Karpas-422 (cell line): ENCODE measurements around the gene HYAL3. TPM values are rescaled to one million over a fixed set of nuclear protein-coding genes. Genes with fewer than 3 reads are reported as not detected.

Experiments
- DNase-seq: peaks from one replicate; pipeline ENCODE4 v3.0.0-alpha.2; 2015
- H2AFZ ChIP-seq: fragments of 200-600 bp; sonication (generic); 2 replicates; pipeline ENCODE4 v1.6.1; 2014; ENCODE audit warnings: antibody characterized with exemption, low read length, mixed read lengths
- H3K27ac ChIP-seq: fragments of 200-600 bp; sonication (generic); 2 replicates; pipeline ENCODE4 v1.5.1; 2014; ENCODE audit warnings: mild to moderate bottlenecking, low read length, moderate library complexity
- H3K27me3 ChIP-seq: fragments of 200-600 bp; sonication (generic); 2 replicates; pipeline ENCODE4 v1.6.1; 2014; ENCODE audit warnings: low read length, mixed read lengths
- H3K36me3 ChIP-seq: fragments of 200-600 bp; sonication (generic); 2 replicates; pipeline ENCODE4 v1.6.1; 2014; ENCODE audit warnings: low read length, mixed read lengths; ENCODE audit not compliant: insufficient read depth
- H3K4me1 ChIP-seq: fragments of 200-600 bp; sonication (generic); 2 replicates; pipeline ENCODE4 v1.6.1; 2014; ENCODE audit warnings: mild to moderate bottlenecking, low read length, mixed read lengths
- H3K4me2 ChIP-seq: fragments of 200-600 bp; sonication (generic); 2 replicates; pipeline ENCODE4 v1.6.1; 2014; ENCODE audit warnings: low read length, low read depth, mild to moderate bottlenecking; ENCODE audit not compliant: poor library complexity, severe bottlenecking
- H3K4me3 ChIP-seq: fragments of 200-600 bp; sonication (generic); 2 replicates; pipeline ENCODE4 v1.5.1; 2014; ENCODE audit warnings: mild to moderate bottlenecking, antibody characterized with exemption, low read length, mixed read lengths
- H3K79me2 ChIP-seq: fragments of 200-600 bp; sonication (generic); 2 replicates; pipeline ENCODE4 v1.6.1; 2014; ENCODE audit warnings: mild to moderate bottlenecking, low read length, mixed read lengths
- H3K9ac ChIP-seq: fragments of 200-600 bp; sonication (generic); 2 replicates; pipeline ENCODE4 v1.6.0; 2014; ENCODE audit warnings: low read length
- H3K9me2 ChIP-seq: fragments of 200-600 bp; sonication (generic), shearing (Covaris generic); replicated peaks from 2 replicates; pipeline ENCODE4 v1.6.0; 2014; ENCODE audit warnings: mild to moderate bottlenecking, low read length, moderate library complexity; ENCODE audit not compliant: insufficient read depth
- H3K9me3 ChIP-seq: fragments of 300-700, 200-600 bp; sonication (generic); 2 replicates; pipeline ENCODE4 v1.6.1; 2014; ENCODE audit warnings: low read length, mixed read lengths
- H4K20me1 ChIP-seq: fragments of 200-600 bp; sonication (generic); 2 replicates; pipeline ENCODE4 v1.6.1; 2014; ENCODE audit warnings: mild to moderate bottlenecking, antibody characterized with exemption, low read length, low read depth; ENCODE audit not compliant: insufficient read depth
- total RNA-seq: library from RNA; depleted of rRNA; stranded (reverse); fragments of >200 nt; shearing (Covaris generic); gene quantifications from 2 replicates; pipeline ENCODE4 v1.2.3, GENCODE V29; 2014; ENCODE audit warnings: low replicate concordance

HYAL3 gene
- total RNA-seq, 1 experiment from 2014 or later = 9.3 TPM

DNA sequence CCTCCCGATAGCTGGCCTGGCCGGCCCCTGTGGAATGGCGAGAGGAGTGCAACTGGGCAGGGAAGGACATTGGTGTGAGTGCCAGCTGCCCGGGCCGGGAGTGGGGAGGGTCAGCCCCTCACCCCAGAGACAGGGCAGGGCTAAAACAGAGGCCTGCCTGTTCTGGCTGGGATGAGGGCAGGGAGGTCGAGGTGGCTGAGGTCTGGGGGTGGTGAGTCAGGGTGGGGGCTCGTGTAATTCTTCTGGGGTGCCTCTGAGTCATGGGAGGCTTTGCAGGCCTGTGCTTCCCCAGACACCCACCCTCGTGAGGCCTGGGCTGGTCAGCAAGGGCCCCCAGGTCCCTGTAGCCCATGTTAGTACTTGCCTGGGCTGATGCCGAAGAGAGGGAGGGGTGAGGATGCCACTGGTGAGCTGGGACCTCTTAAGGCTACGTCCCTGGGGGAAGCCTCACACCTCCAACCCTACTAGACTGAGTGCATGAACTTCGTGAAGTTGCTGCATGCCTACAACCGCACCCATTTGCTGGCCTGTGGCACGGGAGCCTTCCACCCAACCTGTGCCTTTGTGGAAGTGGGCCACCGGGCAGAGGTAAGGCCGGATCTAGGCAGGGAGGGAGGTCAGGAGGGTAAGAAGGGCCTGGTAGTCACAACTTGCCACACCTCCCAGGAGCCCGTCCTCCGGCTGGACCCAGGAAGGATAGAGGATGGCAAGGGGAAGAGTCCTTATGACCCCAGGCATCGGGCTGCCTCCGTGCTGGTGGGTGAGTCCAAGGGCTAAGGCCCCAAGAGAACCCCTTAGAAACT is 28.6 kb downstream of the HYAL3 start:
- Histone ChIP-seq H3K4me3 (no peak overlapping the region), H3K9me2 (no peaks in the 10 kb centered on the region), H3K79me2 (no peaks in the 10 kb centered on the region), H3K9ac (no peak overlapping the region), H2AFZ (no peak overlapping the region), H3K4me2 (no peak overlapping the region), H3K4me1 (peaks cover 3% of the 10 kb centered on the region), H4K20me1 (no peaks in the 10 kb centered on the region), H3K36me3 (no peaks in the 10 kb centered on the region), H3K9me3 (no peaks in the 10 kb centered on the region), H3K27me3 (no peaks in the 10 kb centered on the region), H3K27ac (no peak overlapping the region)
- no peak for DNase-seq

- no peaks in the 10 kb centered on the region for H3K36me3 ChIP-seq
- no peak overlapping the region for H3K4me3 ChIP-seq
- peaks cover 3% of the 10 kb centered on the region for H3K4me1 ChIP-seq
- no peaks in the 10 kb centered on the region for H3K27me3 ChIP-seq
- H3K27ac ChIP-seq = no peak overlapping the region
- no peaks in the 10 kb centered on the region for H3K9me2 ChIP-seq
- no peaks in the 10 kb centered on the region for H3K9me3 ChIP-seq
- H3K9ac ChIP-seq = no peak overlapping the region
- no peak for DNase-seq
- H3K79me2 ChIP-seq = no peaks in the 10 kb centered on the region
- H2AFZ ChIP-seq = no peak overlapping the region
- H3K4me2 ChIP-seq = no peak overlapping the region
- H4K20me1 ChIP-seq = no peaks in the 10 kb centered on the region
Measured at GRCh38 chr3:50269977-50270413, 29.2 kb downstream of the HYAL3 start.

DNA sequence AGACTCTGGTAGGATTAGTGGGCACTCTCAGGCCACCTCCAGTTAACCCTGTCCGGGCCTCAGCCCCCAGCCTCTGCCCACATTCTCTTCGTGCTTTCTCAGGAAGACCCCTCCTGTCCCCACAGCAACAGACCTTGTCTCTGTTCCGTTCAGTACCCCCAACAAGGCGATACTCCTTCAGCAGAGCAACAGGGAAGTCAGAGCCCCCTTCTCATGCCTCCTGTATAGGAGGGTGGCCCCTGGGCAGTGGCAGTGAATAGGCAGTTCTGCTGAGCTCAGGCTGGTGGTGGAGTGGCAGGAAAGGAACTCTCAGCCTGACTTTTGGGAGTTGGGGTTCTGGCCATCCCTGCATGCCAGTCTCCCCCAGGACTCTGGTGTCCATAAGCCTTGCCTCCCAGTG is 29.7 kb downstream of the HYAL3 start:
- no peaks in the 10 kb centered on the region for H4K20me1 ChIP-seq
- H3K27me3 ChIP-seq = no peaks in the 10 kb centered on the region
- no peaks in the 10 kb centered on the region for H3K79me2 ChIP-seq
- H3K9ac ChIP-seq = no peak overlapping the region
- no peak for DNase-seq
- H3K4me3 ChIP-seq = no peak overlapping the region
- H3K9me3 ChIP-seq = no peaks in the 10 kb centered on the region
- no peaks in the 10 kb centered on the region for H3K9me2 ChIP-seq
- H3K4me2 ChIP-seq = no peak overlapping the region
- H3K4me1 ChIP-seq = peaks cover 3% of the 10 kb centered on the region
- no peaks in the 10 kb centered on the region for H3K36me3 ChIP-seq
- no peak overlapping the region for H3K27ac ChIP-seq
- no peak overlapping the region for H2AFZ ChIP-seq

GRCh38 chr3:50268703-50269451 is 30.3 kb downstream of the HYAL3 start, which contains the start of gene SEMA3B:
Gene SEMA3B (plus strand): TSS chr3:50269147. CDS start chr3:50269241, 94 bp downstream.
- no peak within 1 kb of the TSS for H3K9ac ChIP-seq
- H3K9me2 ChIP-seq = no peaks in the 10 kb centered on the region
- no peak within 1 kb of the TSS for H3K27ac ChIP-seq
- no peaks in the 10 kb centered on the region for H3K36me3 ChIP-seq
- H3K79me2 ChIP-seq = no peaks in the 10 kb centered on the region
- DNase-seq = no peak
- no peaks in the 10 kb centered on the region for H3K27me3 ChIP-seq
- no peaks in the 10 kb centered on the region for H3K9me3 ChIP-seq
- no peaks in the 10 kb centered on the region for H4K20me1 ChIP-seq
- no peak within 1 kb of the TSS for H3K4me2 ChIP-seq
- H3K4me3 ChIP-seq = no peak within 1 kb of the TSS
- H3K4me1 ChIP-seq = peaks cover 3% of the 10 kb centered on the region
- no peak within 1 kb of the TSS for H2AFZ ChIP-seq

DNA sequence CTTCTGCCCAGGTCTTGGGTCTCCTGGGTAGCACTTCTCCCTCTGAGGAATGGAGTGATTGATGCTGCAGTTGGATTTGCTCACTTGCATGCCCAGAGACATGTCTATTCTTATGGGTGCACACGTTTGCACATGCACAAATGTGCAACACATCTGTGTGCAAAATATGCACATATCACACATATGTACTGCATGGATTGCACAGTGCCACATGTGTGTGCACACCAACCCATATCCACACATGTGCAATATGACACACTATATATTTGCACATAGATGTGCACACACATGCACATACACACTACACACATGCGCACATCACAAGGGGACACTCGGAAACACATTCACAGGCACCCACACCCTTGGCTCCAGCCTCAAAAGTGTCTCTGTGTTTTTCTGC is 30.9 kb downstream of the HYAL3 start:
- Histone ChIP-seq H3K4me2 (no peak overlapping the region), H4K20me1 (no peaks in the 10 kb centered on the region), H3K27ac (no peak overlapping the region), H3K9ac (no peak overlapping the region), H3K9me3 (no peaks in the 10 kb centered on the region), H3K36me3 (no peaks in the 10 kb centered on the region), H2AFZ (no peak overlapping the region), H3K4me1 (peaks cover 3% of the 10 kb centered on the region), H3K79me2 (no peaks in the 10 kb centered on the region), H3K4me3 (no peak overlapping the region), H3K27me3 (no peaks in the 10 kb centered on the region), H3K9me2 (no peaks in the 10 kb centered on the region)
- no peak for DNase-seq

DNA sequence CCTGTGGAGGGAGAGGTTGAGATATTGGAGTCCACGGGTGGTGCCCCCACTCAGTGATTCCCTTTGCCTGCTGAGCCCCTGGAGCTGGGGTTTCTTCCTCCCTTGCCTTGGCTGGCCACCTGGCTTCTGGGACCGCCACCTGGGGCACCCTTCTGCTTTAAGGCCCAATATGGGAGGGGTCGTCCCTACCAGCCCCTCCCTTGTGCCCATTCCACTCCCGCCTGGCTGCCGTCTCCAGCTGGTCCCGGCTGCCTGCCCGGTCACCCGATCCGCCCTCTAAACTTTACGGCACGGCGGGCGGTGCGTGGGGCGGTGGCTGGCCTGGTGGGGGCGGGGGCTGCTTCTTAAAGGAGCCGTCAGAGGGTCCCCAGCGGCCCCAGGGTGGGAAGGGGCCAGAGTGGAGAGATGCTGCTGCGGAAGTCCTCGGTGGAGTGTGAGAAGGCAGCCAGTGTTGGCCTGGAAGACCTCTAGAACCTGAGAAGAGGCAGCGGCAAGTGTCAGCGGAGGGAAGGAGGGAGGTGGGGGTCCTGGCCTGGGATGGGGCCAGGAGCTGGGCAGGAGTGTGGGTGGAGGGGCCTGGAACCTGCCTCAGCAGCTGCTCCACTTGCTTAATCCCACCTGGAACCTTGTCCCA is 31.8 kb downstream of the HYAL3 start:
- Histone ChIP-seq H3K27ac (no peak overlapping the region), H3K4me2 (no peak overlapping the region), H3K9ac (no peak overlapping the region), H3K4me1 (no peaks in the 10 kb centered on the region), H3K4me3 (no peak overlapping the region), H3K79me2 (no peaks in the 10 kb centered on the region), H3K9me3 (no peaks in the 10 kb centered on the region), H3K27me3 (no peaks in the 10 kb centered on the region), H3K36me3 (no peaks in the 10 kb centered on the region), H3K9me2 (no peaks in the 10 kb centered on the region), H4K20me1 (no peaks in the 10 kb centered on the region), H2AFZ (no peak overlapping the region)
- no peak for DNase-seq

- H3K27me3 ChIP-seq = no peaks in the 10 kb centered on the region
- no peak overlapping the region for H3K27ac ChIP-seq
- H3K4me2 ChIP-seq = no peak overlapping the region
- H2AFZ ChIP-seq = no peak overlapping the region
- no peaks in the 10 kb centered on the region for H3K9me2 ChIP-seq
- H3K9me3 ChIP-seq = no peaks in the 10 kb centered on the region
- H4K20me1 ChIP-seq = no peaks in the 10 kb centered on the region
- no peaks in the 10 kb centered on the region for H3K79me2 ChIP-seq
- H3K9ac ChIP-seq = no peak overlapping the region
- no peak for DNase-seq
- H3K36me3 ChIP-seq = no peaks in the 10 kb centered on the region
- H3K4me3 ChIP-seq = no peak overlapping the region
- H3K4me1 ChIP-seq = no peaks in the 10 kb centered on the region
Measured at GRCh38 chr3:50266836-50267235, 32.4 kb downstream of the HYAL3 start.

- no peak overlapping the region for H3K9ac ChIP-seq
- no peak overlapping the region for H3K27ac ChIP-seq
- H3K9me2 ChIP-seq = no peaks in the 10 kb centered on the region
- no peak for DNase-seq
- no peaks in the 10 kb centered on the region for H3K9me3 ChIP-seq
- no peaks in the 10 kb centered on the region for H4K20me1 ChIP-seq
- no peak overlapping the region for H3K4me3 ChIP-seq
- H3K36me3 ChIP-seq = no peaks in the 10 kb centered on the region
- no peak overlapping the region for H2AFZ ChIP-seq
- no peaks in the 10 kb centered on the region for H3K79me2 ChIP-seq
- H3K4me2 ChIP-seq = no peak overlapping the region
- no peaks in the 10 kb centered on the region for H3K27me3 ChIP-seq
- no peaks in the 10 kb centered on the region for H3K4me1 ChIP-seq
Measured at GRCh38 chr3:50266017-50266416, 33.2 kb downstream of the HYAL3 start.
